HG03442 (cell line): ENCODE data around the gene TP53BP2.
"Not testable (repeated sequence)": the region's sequence is repeated elsewhere in the genome, so short reads cannot be mapped to it uniquely, and the experiment has no call there.

Experiments
- ATAC-seq: cut with Tn5 transposase; IDR thresholded peaks from one replicate; pipeline ENCODE4 v1.9.1; 2021; ENCODE audit warnings: mild to moderate bottlenecking, moderate library complexity; ENCODE audit not compliant: unreplicated experiment

Gene TP53BP2

DNA sequence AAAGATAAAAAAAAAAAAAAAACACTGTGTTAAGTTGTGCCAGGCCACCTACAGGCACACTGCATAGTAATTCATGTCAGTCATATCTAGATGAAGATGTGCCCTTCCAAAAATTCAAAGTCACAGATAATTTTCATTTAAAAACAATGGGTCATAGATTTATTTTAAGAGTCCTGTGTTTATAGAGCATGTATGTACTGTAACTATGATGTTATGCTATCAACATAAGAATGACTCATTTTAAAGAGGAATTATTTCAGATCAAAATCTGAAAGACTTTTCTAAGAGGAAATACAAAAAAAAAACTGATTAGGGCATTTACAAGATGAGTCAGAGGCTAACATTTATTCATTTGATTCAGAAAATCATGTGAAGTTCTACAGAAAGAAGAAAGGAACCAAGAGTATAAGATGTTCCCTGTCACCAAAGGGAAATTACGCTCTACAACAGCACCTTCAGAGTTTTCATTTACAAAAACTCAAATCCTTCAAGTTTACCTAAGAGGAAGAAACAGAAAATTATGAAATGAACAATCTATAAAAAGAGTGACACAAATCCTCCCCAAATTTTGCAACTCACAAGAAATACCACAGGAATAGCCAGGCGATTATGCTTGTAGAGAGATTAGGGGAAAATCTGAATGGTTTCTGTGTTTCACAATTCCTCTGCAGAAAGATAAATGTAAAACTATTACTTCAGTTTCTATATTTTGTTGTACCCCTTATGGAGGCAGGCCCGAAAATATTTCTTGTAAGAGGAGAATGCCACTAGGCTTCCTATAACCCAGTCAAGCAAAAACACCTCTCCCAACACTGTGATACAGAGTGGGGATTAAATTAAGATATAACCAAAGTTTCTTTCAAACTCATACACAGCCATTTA, 13.8 kb downstream of the TP53BP2 start:
- ATAC-seq = no peak

DNA sequence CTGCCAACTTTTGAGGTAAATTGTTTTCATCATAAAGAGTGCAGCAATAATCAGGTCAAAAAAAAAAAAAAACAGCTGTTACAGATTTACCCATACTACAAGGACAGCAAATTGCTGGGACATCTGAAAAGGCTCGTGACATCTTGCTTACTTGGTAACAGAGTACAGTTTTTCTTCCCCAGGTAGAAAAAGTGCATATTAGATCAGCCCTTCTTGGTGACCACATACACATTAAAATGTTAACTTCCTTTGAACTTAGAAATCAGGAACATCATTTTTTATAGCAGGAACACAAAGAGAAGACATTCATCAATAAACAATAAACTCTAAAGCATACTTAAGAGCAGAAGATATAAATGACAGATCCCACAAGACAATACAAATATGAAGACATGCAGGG, 16.1 kb downstream of the TP53BP2 start:
- ATAC-seq = no peak

DNA sequence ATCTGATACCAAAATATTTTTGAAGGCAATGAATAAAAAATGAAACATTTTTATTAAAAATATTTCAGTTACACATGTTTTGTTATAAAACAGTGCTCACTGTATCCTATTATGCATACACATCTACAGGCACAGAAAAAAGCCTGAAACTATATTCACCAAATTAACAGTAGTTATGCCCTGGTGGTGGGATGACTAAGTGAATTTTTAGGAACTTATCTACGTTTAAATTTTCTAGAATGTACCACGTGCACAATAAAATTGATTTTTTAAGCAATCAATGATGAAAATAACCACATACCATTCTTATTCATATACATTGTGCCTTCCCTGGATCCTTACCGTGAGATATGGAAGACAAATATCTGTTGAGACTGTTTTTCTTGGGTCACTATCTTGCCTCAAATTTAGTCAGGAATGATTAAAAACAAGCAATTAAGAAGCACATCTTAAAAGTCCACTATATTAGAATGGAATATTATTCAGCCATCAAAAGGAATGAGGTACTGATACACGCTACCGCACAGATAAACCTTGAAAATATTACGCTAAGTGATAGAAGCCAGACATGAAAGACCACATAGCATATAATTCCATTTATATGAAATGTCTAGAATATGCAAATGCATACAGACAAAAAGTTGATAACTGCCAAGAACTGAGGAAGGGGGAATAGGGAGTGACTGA, 17.4 kb downstream of the TP53BP2 start:
- no peak for ATAC-seq

DNA sequence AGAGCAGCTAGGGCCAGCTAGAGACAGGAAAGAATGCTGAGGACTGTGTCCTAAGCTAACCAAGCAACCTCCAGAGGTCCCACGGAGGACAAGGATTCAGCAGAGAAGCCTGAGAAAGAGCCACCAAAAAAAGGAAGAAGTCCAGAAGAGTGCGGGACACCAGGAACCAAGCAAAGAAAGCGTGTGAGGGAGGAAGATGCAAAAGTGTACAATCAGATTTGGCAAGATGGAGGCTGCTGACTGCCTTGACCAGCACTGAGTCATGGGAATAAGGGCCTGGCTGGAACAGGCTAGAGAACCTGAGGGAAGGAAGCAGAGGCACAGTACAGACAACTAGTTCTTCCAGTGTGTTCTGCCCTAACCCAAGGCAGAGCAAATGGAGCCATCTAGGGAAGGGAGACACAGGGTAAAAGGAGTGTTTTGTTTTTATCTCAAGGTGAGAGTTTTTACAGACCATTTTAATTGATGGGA, 18.5 kb downstream of the TP53BP2 start:
- no peak for ATAC-seq

DNA sequence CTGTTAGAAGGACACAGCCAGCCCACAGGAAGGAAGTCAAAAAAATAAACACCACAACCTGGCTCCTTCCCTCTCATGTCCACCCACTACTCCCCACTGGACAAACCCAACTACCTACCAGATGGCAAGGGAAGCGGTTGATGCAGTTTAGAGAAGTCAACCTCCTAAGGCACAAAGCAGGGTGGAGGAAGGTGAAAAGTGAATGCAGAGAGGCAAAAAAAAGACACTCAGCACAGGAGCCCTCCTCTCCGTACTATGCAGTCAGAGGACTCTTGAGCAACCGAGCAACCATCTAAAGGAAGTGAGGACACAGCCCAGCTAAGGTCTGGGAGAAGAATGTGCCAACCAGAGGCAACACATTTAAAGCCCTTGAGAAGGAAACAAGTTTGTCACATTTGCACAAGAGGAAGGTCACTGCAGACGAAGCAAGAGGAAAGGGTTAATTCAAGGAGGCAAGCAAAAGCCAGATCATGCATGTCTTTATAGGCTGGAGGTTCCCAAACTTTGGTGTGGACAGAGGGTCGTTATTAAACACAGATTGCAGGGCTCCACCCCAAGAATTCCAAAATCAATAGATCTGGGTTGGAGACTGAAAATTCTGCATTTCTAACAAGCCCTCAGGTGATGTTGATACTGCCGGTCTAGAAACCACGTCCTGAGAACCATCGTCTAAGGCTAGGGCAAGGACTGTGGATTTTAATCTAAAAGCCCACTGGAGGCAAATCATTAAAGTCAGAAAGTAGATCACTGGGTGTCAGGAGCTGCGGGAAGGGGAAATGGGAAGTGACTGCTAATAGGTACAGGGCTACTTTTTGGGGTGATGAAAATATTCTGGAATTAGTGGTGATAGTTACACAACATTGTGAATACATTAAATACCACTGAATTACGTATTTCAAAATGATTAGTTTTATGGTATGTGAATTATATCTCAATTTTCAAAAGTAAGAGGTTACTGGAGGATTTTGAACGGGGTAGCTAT, 19.7 kb downstream of the TP53BP2 start:
- ATAC-seq = no peak

DNA sequence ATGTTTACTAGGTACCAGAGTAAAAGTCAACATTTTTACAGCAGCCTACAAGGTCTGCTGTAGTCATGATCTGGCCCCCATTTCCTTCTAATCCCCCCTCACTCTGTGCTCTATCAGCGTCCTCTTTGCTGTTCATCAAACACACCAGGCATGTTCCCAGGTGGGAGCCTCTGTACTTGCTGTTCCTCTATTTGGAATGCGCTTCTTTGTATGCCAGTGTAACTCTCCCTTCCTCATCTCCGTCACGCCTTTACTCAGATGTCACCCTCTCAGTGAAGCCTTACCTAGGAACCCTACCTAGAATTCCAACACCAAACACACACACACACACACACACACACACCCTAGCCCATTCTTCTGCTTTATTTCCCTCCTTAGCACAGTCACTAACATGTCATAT, 21.0 kb downstream of the TP53BP2 start:
- no peak for ATAC-seq

DNA sequence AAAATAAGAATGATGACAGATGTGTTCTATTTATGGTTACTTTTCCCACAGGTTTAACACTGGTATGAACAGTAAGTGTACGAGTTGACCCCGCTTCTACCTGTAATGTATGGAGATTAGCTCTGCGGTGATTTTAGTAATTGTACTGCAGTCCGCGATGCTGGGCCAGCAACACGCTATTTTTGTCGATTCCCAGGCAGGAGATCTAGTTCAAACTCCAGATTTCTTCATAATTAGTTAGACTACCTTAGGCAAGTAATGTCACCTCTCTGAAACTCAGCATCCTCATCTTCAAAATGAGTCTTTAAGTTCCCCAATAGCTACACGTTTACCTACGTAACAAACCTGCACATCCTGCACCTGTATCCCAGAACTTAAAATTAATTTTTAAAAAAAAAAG, 21.5 kb downstream of the TP53BP2 start:
- no peak for ATAC-seq

DNA sequence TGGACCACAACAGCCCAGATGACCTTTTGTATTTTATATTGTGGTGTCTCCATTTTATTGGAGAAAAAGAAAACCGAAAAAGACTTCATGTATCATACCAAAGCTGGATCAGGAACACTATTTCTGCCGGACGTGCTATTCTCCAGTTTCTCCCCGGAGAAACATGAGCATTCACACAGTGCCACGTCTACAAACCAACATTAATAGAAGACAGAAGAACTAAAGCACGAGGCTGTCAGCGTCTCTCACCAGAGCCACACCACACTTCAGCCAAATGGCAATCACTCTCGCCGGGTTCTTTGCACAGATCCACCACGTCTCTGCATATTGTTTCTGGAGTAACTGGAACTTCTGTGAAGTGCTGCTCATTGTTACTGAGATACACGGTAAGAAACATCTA, 24.8 kb downstream of the TP53BP2 start:
- no peak for ATAC-seq

DNA sequence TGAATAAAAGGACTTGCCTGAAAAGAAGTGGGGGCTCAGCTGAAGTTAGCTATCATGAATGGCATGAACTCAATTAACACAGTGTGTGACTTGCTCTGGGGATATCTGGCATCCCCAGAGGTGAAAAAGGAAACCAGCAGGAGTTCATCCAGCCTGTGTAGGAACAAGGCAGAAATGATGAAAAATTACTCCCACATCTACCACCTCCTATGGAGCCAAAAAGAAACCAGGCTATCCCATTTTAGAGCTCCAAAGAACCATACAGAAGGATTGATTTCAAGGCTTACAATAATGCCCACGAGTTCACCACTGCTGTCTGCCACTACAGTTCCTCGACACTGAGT, 25.3 kb downstream of the TP53BP2 start:
- no peak for ATAC-seq

DNA sequence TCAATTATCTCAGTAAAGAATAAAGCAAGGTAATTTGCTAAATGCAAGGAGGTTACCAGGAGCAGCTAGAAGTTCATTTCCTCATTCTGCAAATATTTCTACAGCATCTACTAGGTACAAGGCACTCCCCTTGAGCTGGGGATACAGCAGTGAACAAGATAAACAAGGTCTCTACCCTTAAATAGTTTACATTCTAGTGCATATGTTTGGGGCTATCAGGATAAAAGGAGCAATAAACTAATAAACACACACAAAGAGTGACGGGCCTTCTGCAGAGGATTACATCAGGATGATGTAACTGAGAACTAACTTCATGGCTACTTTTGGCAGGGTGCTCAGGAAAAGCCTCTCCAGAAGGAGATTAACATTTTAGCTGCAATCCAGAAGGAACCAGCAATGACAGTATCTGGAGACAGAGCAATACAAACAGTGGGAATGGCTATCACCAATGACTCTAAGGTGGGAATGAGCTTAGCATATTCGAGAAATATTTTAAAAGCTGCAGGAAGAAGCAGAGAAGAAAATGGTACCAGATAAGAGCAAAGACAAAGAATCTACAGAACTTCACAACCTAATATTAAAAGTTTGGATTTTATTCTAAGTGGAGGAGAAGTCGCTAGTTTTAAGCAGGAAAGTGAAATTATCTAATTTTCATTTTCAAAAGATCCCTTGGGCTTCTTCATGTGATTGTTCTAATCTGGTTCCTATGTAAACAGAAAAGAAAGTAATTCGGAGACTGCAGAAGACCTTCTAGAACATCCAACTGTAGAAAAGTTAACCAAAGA, 25.8 kb downstream of the TP53BP2 start:
- ATAC-seq = no peak

DNA sequence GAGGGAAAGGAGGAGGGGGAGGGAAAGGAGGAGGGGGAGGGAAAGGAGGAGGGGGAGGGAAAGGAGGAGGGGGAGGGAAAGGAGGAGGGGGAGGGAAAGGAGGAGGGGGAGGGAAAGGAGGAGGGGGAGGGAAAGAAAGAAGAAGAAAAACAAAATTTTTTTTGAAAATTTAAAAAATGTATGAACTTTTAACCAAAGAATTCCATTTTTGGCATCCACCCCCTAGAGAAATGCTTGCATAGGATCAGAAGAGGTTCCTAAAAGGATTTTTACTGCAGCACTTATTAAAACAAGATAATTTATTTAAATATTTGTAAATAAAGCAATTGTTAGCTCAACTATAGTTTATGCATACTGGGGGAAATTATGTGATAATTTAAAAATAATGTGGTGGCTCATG, 28.5 kb downstream of the TP53BP2 start:
- not testable (repeated sequence) for ATAC-seq

DNA sequence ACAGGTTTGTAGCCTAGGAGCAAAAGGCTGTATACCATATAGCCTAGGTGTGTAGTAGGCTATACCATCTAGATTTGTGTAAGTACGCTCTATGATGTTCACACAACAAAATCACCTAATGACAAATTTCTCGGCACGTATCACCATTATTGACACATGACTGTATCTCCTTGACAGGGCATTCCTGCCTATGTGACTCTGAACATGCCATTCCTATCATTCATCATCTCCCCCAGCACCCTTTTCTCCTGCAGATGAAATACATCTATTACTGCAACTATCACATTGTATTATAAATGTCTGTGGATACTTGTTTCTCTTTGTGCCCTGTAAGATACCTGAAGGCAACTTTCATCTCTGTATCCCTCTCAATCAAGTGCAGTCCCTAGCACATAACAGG, 29.9 kb downstream of the TP53BP2 start:
- no peak for ATAC-seq

DNA sequence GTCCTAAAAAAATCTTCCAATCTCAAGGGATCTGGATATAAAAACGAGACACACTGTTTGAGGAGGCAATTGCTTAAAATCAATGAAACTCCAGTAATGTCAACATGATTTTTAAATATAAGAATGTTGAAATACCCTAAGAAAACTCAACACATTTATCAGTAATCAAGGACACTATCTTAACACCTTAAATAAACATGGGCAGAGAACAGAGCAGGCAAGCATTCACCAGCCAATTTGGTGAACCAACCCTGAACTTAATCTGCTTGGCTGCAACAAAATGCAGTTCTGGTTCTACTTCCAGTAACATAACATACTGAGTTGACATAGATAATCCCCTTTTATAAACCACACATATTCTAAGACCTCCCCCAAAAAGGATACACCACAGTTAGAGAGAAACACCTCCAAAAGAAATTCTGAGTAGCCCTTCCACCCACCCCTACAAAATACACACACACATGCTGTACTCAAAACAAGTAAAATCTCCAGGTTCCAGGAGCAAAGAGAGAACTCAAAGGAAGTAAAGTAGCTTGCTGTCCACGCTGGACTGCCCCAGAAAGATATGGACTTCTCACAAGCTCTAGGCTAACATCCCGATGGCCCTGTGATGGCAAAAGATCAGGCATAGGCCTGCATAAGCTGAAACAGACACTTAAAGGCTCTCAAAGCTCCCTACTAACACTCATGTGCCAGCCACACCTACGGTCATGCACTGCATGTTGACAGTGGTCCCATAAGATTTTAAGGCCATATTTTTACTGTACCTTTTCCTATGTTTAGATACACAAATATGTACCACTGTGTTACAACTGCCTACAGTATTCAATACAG, 30.5 kb downstream of the TP53BP2 start:
- ATAC-seq = no peak

DNA sequence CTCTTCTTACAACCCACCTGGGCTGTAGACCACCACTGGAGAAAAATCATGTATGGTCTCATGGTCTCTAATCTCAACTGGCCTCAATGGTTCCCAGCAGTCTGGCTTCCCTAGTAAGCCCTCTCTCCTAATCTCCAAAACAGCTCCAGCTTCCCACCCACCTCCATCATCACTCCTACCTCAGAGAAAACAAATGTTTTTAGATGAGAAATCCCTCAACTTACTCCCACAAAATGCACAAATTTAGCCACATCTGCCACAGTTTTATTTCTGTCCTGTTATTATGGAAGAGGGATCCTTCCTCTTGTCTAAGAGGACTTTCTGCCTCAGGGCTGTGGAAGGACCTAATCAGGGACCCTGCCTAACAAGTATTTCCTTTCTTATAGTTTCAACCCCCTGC, 32.1 kb downstream of the TP53BP2 start:
- no peak for ATAC-seq

DNA sequence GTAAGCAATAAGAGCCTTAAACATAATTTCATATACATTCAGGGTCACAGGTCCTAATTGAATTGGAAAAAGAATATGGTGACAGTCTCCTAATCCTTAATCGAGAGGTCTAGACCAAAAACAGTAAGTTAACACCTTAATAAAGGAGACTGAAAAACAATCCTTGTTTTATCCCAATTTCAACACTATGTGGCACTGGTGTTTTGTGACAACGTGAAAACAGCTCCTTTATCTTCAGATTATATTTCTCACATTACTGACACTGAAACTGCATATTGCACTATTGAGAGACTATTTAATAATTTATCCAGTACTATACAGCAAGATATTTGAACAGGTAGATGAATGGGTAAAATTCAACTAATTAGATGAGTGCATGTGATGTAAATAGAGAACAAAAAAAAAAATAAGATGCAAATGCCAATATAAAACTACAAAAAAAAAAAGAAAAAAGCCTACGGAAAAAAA, 34.1 kb downstream of the TP53BP2 start:
- no peak for ATAC-seq

DNA sequence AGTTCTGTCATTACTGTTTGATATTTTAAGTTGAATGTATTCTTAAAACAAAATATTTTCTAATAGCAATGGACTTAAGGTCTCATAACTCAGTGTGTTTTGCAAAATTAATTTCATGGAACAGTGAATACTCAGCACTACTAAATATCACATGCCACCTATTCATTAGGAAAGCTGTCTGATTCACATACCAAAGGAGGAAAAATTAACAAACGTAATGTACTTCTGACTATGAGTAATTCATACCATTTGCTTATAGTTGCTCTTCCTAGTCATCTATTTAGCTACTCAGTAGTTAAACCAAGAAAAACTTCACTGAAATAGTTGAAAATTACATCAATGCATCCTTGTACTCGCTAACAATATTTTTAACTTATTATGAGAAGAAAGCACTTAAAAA, 35.2 kb downstream of the TP53BP2 start:
- ATAC-seq = no peak

DNA sequence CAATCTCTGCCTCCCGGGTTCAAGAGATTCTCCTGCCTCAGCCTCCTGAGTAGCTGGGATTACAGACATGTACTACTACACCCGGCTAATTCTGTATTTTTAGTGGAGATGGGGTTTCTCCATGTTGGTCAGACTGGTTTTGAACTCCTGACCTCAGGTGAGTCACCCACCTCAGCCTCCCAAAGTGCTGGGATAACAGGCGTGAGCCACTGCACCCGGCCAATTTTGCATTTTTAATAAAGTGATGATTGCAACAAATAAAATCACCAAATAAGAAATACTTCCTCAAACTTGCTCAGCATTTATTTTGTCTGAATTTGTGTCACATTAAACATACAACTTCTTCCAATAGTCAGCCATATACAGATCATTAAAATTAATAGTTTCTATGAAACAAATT, 35.8 kb downstream of the TP53BP2 start:
- ATAC-seq = not testable (repeated sequence)

DNA sequence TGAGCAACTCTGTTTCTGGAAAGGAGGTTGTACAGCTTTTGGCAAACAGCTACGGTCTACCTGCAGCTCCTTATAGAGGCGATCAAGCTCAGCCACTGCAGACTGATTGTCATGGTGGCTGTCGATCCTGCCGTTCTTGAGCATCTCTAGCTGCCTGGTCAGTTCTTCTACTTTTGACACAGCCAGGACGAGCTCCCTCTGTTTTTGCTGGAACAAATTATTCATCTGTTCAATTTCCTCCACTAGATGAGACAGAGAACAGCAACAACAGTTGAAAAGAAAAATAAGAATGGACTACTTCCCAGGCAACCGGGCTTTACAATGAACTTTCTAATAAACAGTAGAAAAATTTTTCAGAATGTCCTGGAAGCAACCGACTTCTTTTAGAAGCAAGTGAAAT, 42.5 kb downstream of the TP53BP2 start:
- no peak for ATAC-seq

DNA sequence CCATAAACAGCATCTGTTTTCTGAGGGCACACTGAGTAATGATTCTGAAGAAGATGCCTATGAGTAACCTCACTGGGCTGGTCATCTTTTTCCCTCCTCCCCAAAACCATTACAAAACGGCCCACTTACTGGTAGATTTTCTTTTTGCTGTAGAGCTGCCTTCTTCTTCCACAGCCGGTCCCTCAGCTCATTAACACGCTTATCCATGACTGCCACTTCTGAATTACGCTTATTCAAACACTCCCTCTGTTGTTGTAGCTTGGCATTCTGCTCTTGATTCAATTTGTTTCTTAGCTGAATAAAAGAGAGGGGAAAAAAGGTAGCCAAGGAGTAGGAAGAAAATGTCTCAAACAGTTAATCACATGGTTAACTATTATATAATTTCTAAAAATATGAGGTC, 43.1 kb downstream of the TP53BP2 start:
- no peak for ATAC-seq
